ENCODE measurements around the gene ZNF483.
"Not testable (repeated sequence)": the region's sequence is repeated elsewhere in the genome, so short reads cannot be mapped to it uniquely, and the experiment has no call there.

Gene ZNF483

DNA sequence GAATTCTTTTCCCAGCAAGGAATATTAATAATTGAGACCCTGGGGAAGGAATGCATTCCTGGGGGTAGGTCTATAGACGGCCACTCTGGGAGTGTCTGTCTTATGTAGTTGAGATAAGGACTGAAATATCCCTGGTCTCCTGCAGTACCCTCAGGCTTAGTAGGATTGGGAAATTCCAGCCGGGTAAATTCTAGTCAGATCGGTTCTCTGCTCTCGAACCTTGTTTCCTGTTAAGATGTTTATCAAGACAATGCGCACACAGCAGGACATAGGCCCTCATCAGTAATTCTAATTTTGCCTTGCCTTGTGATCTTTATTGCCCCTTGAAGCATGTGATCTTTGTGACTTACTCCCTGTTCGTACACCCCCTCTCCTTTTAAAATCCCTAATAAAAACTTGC, 13.4 kb upstream of the ZNF483 start:
- H3K79me1 ChIP-seq (ENCODE audit: low read depth, low read length); H3K14ac ChIP-seq (ENCODE audit: low read length); H2BK5ac ChIP-seq (ENCODE audit: low read length); H2BK120ac ChIP-seq (ENCODE audit: low read depth, low read length); H4K91ac ChIP-seq (ENCODE audit: low read depth, low read length, poor library complexity); H2AK5ac ChIP-seq (ENCODE audit: low read depth, low read length); H3K9me3 ChIP-seq (replicated peaks in 1 of 2; ENCODE audit: control insufficient read depth in 2 of 2, insufficient read depth in 1 of 2, low read depth in 1 of 2, low read length in 2 of 2); H3K27me3 ChIP-seq (ENCODE audit: control insufficient read depth in 3 of 3, insufficient read depth in 3 of 3, low read depth in 1 of 3, low read length in 3 of 3); H3K4me1 ChIP-seq (ENCODE audit: control insufficient read depth in 2 of 2, insufficient read depth in 1 of 2, low read depth in 1 of 2, low read length in 2 of 2); H3K36me3 ChIP-seq (replicated peaks in 1 of 2; ENCODE audit: control insufficient read depth in 2 of 2, insufficient read depth in 2 of 2, low read length in 2 of 2); H4K8ac ChIP-seq (ENCODE audit: low read depth, low read length); H3K4me3 ChIP-seq (ENCODE audit: low read length in 2 of 2); H3K9ac ChIP-seq (ENCODE audit: low read depth, low read length, poor library complexity); H2BK12ac ChIP-seq (ENCODE audit: low read length); H2AFZ ChIP-seq (ENCODE audit: low read length); H3K27ac ChIP-seq (replicated peaks; ENCODE audit: low read length); H3K4me2 ChIP-seq (ENCODE audit: insufficient read depth, low read length, poor library complexity, severe bottlenecking); DNase-seq (ENCODE audit: low spot score); H3K4ac ChIP-seq (ENCODE audit: low read length); H3K18ac ChIP-seq (ENCODE audit: low read length); H2BK15ac ChIP-seq (ENCODE audit: low read length); H3K23ac ChIP-seq (ENCODE audit: low read depth, low read length, poor library complexity): not testable (repeated sequence)
- WGBS, 2 donors (ENCODE audit: extremely low coverage in 2 of 2, insufficient read length in 2 of 2, insufficient replicate concordance in 1 of 2) = no CpG with 5 or more reads among the region's 6 CpGs

DNA sequence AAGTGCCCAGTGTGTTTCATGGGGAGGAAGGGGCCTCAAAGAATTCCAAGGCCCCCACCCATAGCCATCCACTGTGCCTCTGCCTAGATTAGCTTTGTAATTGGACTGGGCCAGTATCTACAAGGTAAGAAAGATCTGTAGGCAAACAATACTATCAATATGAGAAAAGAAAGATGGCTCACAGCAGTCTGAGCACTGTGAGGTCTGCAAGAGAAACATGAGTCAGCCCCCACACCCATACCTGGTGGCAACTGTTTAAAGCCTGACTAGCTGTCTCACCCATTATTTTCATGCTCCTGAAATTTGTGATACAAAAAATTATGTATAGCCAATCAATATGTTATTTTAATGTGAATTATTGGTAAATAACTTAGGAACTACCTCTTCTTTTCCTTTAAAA, 10.0 kb upstream of the ZNF483 start:
- Histone ChIP-seq H3K23ac (ENCODE audit: low read depth, low read length, poor library complexity) (no peak overlapping the region), H3K4ac (ENCODE audit: low read length) (no peak overlapping the region), H3K4me3 (ENCODE audit: low read length in 2 of 2) (no peak overlapping the region), H3K18ac (ENCODE audit: low read length) (no peak overlapping the region), H3K27me3 (ENCODE audit: control insufficient read depth in 3 of 3, insufficient read depth in 3 of 3, low read depth in 1 of 3, low read length in 3 of 3) (no peaks in the 10 kb centered on the region), H2BK15ac (ENCODE audit: low read length) (no peak overlapping the region), H3K27ac (replicated peaks; ENCODE audit: low read length) (no peak overlapping the region), H3K79me1 (ENCODE audit: low read depth, low read length) (no peaks in the 10 kb centered on the region), H3K36me3 (replicated peaks in 1 of 2; ENCODE audit: control insufficient read depth in 2 of 2, insufficient read depth in 2 of 2, low read length in 2 of 2) (no peaks in the 10 kb centered on the region), H3K9me3 (replicated peaks in 1 of 2; ENCODE audit: control insufficient read depth in 2 of 2, insufficient read depth in 1 of 2, low read depth in 1 of 2, low read length in 2 of 2) (peaks cover 0 to 2% of the 10 kb centered on the region in 2 donors), H2BK5ac (ENCODE audit: low read length) (no peak overlapping the region), H2AK5ac (ENCODE audit: low read depth, low read length) (no peak overlapping the region), H3K4me1 (ENCODE audit: control insufficient read depth in 2 of 2, insufficient read depth in 1 of 2, low read depth in 1 of 2, low read length in 2 of 2) (no peaks in the 10 kb centered on the region), H3K14ac (ENCODE audit: low read length) (no peak overlapping the region), H2BK120ac (ENCODE audit: low read depth, low read length) (no peak overlapping the region), H4K8ac (ENCODE audit: low read depth, low read length) (no peak overlapping the region), H2AFZ (ENCODE audit: low read length) (no peak overlapping the region), H2BK12ac (ENCODE audit: low read length) (no peak overlapping the region), H4K91ac (ENCODE audit: low read depth, low read length, poor library complexity) (no peak overlapping the region), H3K4me2 (ENCODE audit: insufficient read depth, low read length, poor library complexity, severe bottlenecking) (no peak overlapping the region), H3K9ac (ENCODE audit: low read depth, low read length, poor library complexity) (no peak overlapping the region)
- no peak for DNase-seq (ENCODE audit: low spot score)

DNA sequence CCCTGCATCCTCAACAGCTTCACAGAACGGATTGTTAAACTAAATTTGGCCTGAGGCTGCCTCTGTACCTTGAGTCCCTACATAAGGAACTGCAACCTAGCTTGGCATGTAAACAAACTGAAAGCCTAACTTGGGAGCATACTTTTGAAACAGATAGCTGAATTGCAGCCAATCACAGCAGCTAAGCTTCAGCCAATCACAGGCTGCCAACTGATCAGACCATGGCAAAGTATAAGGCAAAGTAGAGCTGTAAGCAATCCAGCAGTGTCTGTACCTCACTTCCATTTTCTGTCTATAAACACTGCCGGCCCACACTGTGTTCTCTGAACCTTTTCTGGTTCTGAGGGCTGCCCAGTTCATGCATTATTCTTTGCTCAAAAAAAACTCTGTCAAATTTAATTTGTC, 8.9 kb upstream of the ZNF483 start:
- Histone ChIP-seq H3K27ac (replicated peaks; ENCODE audit: low read length) (no peak overlapping the region), H4K91ac (ENCODE audit: low read depth, low read length, poor library complexity) (no peak overlapping the region), H3K4me2 (ENCODE audit: insufficient read depth, low read length, poor library complexity, severe bottlenecking) (no peak overlapping the region), H4K8ac (ENCODE audit: low read depth, low read length) (no peak overlapping the region), H3K4me3 (ENCODE audit: low read length in 2 of 2) (no peak overlapping the region), H3K27me3 (ENCODE audit: control insufficient read depth in 3 of 3, insufficient read depth in 3 of 3, low read depth in 1 of 3, low read length in 3 of 3) (no peaks in the 10 kb centered on the region), H3K79me1 (ENCODE audit: low read depth, low read length) (no peaks in the 10 kb centered on the region), H2BK120ac (ENCODE audit: low read depth, low read length) (no peak overlapping the region), H2BK12ac (ENCODE audit: low read length) (no peak overlapping the region), H3K23ac (ENCODE audit: low read depth, low read length, poor library complexity) (no peak overlapping the region), H3K18ac (ENCODE audit: low read length) (no peak overlapping the region), H3K9me3 (replicated peaks in 1 of 2; ENCODE audit: control insufficient read depth in 2 of 2, insufficient read depth in 1 of 2, low read depth in 1 of 2, low read length in 2 of 2) (peaks cover 0 to 2% of the 10 kb centered on the region in 2 donors), H3K4ac (ENCODE audit: low read length) (no peak overlapping the region), H3K36me3 (replicated peaks in 1 of 2; ENCODE audit: control insufficient read depth in 2 of 2, insufficient read depth in 2 of 2, low read length in 2 of 2) (no peaks in the 10 kb centered on the region), H2AK5ac (ENCODE audit: low read depth, low read length) (no peak overlapping the region), H3K14ac (ENCODE audit: low read length) (no peak overlapping the region), H2BK5ac (ENCODE audit: low read length) (no peak overlapping the region), H2BK15ac (ENCODE audit: low read length) (no peak overlapping the region), H3K4me1 (ENCODE audit: control insufficient read depth in 2 of 2, insufficient read depth in 1 of 2, low read depth in 1 of 2, low read length in 2 of 2) (no peaks in the 10 kb centered on the region), H2AFZ (ENCODE audit: low read length) (peak overlapping the region; percentile 76), H3K9ac (ENCODE audit: low read depth, low read length, poor library complexity) (no peak overlapping the region)
- DNase-seq (ENCODE audit: low spot score) = no peak
- WGBS, 2 donors (ENCODE audit: extremely low coverage in 2 of 2, insufficient read length in 2 of 2, insufficient replicate concordance in 1 of 2) = no CpG with 5 or more reads among the region's 2 CpGs

DNA sequence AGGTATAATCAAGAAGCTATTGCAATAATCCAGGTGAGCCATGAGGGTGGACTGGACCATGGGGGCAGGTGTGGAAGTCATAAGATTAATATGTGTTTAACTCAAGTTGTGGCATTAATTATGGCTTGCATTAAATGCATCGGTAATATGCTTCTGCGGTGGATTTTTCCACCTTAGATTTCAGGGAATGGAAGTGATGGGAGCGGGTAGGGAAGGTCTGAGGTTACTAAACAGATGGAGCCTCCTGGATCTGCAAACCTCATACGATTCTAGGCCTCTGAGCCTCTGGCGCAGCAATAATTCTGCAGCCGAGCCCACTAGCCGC, 286 bp upstream of the ZNF483 start:
- Histone ChIP-seq H3K9ac (ENCODE audit: low read depth, low read length, poor library complexity) (no peak overlapping the region), H3K79me1 (ENCODE audit: low read depth, low read length) (peaks cover 4% of the 10 kb centered on the region), H3K23ac (ENCODE audit: low read depth, low read length, poor library complexity) (no peak overlapping the region), H2AFZ (ENCODE audit: low read length) (peak overlapping the region; percentile 98), H3K14ac (ENCODE audit: low read length) (no peak overlapping the region), H2BK15ac (ENCODE audit: low read length) (no peak overlapping the region), H4K8ac (ENCODE audit: low read depth, low read length) (no peak overlapping the region), H2BK12ac (ENCODE audit: low read length) (no peak overlapping the region), H3K36me3 (replicated peaks in 1 of 2; ENCODE audit: control insufficient read depth in 2 of 2, insufficient read depth in 2 of 2, low read length in 2 of 2) (peaks cover 2 to 19% of the 10 kb centered on the region in 2 donors), H2AK5ac (ENCODE audit: low read depth, low read length) (no peak overlapping the region), H3K4ac (ENCODE audit: low read length) (no peak overlapping the region), H3K4me2 (ENCODE audit: insufficient read depth, low read length, poor library complexity, severe bottlenecking) (peak overlapping the region; percentile 97), H3K27ac (replicated peaks; ENCODE audit: low read length) (no peak overlapping the region), H3K18ac (ENCODE audit: low read length) (no peak overlapping the region), H3K4me1 (ENCODE audit: control insufficient read depth in 2 of 2, insufficient read depth in 1 of 2, low read depth in 1 of 2, low read length in 2 of 2) (peaks cover 2 to 8% of the 10 kb centered on the region in 2 donors), H2BK5ac (ENCODE audit: low read length) (peak overlapping the region; percentile 48), H3K9me3 (replicated peaks in 1 of 2; ENCODE audit: control insufficient read depth in 2 of 2, insufficient read depth in 1 of 2, low read depth in 1 of 2, low read length in 2 of 2) (peaks cover 0 to 32% of the 10 kb centered on the region in 2 donors), H3K27me3 (ENCODE audit: control insufficient read depth in 3 of 3, insufficient read depth in 3 of 3, low read depth in 1 of 3, low read length in 3 of 3) (no peaks in the 10 kb centered on the region), H4K91ac (ENCODE audit: low read depth, low read length, poor library complexity) (no peak overlapping the region), H2BK120ac (ENCODE audit: low read depth, low read length) (no peak overlapping the region), H3K4me3 (ENCODE audit: low read length in 2 of 2) (peak overlapping the region in 1 of 2 donors; percentile 72)
- no peak for DNase-seq (ENCODE audit: low spot score)
- WGBS, 2 donors (ENCODE audit: extremely low coverage in 2 of 2, insufficient read length in 2 of 2, insufficient replicate concordance in 1 of 2) = no CpG with 5 or more reads among the region's 7 CpGs

All from neuronal stem cell (in vitro differentiated cells).